ENCODE results near the gene MRPS6. TPM values are rescaled to one million over a fixed set of nuclear protein-coding genes. Genes with fewer than 3 reads are reported as not detected.
A peak's percentile ranks its signal among the peaks of the same experiment; 100 is the strongest.

The MRPS6 gene
- total RNA-seq, 1 experiment from 2014 or later, result 32.1 TPM

DNA sequence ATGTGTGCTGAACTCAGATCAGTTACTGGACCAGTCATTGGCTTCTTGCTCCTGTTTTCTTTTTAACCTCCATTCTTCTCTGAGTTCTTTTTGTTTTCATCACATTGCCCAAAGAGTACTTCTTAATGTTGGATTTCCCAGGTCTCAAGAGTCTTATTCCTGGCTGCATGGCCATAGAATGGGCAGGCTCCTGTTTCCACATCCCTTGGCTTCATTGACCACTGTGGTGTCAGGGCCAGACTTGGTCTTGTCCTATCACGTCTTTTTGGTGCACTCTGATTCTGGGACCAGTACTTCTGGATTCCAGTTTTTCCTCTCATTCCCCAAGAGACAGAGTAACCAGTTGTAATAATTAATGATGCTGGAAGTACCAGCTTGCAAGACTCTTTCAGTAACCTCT lies 41.8 kb downstream of the MRPS6 start:
- Histone ChIP-seq H3K9me3 (no peaks in the 10 kb centered on the region), H3K36me3 (peaks cover 20% of the 10 kb centered on the region), H3K27me3 (no peaks in the 10 kb centered on the region), H3K4me3 (no peak overlapping the region)
- no peak for DNase-seq

DNA sequence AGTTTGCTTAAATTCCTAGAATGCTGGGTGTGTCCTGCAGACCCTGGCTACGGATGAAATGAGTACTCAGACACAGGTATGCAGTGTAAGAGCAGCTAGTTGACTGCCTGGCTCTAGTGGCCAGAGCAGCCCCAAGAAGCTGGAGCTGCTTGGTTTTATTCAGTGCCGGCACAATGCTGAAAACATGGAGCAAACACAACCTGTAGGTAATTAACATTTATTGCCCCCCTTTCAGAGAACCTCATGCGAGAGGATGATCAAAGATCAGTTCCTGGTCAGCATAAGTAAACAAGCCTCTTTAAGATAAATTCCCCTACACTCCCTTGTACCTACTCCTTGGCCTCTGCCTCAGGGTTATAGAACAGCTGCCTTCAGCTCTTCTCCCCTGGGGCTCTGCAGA lies 43.2 kb downstream of the MRPS6 start:
- no peaks in the 10 kb centered on the region for H3K9me3 ChIP-seq

DNA sequence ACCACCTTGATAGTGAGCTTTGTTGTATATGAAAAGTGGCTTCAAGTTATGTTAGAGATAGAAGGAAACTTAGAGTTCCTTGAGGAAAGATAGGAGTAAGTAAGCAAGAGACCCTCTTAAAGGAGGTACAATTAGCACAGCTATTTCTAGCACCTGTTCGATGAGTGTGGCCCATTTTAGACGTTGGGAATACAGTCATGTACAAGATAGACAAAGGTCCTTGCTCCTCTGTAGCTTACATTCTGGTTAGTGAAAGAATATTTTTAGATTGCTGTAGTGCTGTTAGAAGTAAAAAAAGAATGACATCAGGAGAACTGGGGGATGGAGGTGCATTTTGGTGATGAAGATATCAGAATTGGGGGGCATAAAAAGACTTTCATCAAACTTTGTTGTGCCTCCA lies 47.5 kb downstream of the MRPS6 start:
- Histone ChIP-seq H3K36me3 (peaks cover 22% of the 10 kb centered on the region), H3K4me3 (no peak overlapping the region), H3K9me3 (no peaks in the 10 kb centered on the region), H3K27me3 (no peaks in the 10 kb centered on the region)
- DNase-seq, result no peak

More for the DNA sequence above, 43.2 kb downstream of the MRPS6 start:
- Histone ChIP-seq H3K27me3 (no peaks in the 10 kb centered on the region), H3K4me3 (no peak overlapping the region), H3K36me3 (peaks cover 20% of the 10 kb centered on the region)
- DNase-seq, result no peak

DNA sequence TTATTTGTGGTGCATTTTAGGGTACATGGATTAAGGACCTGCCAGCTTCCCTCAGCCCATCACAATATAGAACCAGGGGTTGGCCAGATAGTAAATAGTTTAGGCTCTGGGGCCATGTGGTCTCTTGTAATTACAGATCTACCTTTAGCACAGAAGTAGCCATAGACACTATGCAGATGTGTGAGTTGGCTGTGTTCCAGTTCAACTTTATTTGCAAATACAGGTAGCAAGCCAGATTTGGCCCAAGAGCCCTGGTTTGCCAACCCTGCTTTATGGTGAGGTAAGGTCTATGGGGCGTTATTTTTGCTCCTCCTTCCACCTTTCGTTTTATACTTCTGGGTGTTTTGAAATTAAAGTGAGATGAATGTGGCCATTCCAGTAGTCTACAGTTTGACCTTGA lies 48.7 kb downstream of the MRPS6 start:
- no peaks in the 10 kb centered on the region for H3K9me3 ChIP-seq
- DNase-seq, result no peak
- H3K36me3 ChIP-seq, result peaks cover 31% of the 10 kb centered on the region

DNA sequence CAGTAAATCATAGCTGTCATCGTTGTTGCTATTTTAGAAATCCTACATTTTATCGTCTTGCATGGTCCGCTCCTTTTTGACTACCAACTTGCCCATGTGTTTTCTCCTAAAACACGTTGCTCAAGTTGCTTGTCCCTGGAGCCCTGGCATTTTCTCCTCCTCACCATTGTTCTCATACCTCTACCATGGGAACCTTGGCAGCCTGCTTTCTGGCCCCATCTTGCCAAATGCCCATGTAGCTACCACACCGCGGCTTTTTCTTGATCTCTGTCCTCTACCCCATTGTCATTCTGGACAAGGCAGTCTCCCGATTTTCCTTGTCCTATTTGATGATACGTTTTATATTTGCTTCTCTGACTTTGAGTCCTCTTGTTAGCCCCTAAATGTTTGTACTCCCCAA lies 50.2 kb downstream of the MRPS6 start:
- no peak overlapping the region for H3K4me3 ChIP-seq
- DNase-seq, result no peak
- H3K27me3 ChIP-seq, result no peaks in the 10 kb centered on the region
- H3K9me3 ChIP-seq, result no peaks in the 10 kb centered on the region
- peaks cover 43% of the 10 kb centered on the region for H3K36me3 ChIP-seq

More for the DNA sequence above, 48.7 kb downstream of the MRPS6 start:
- Histone ChIP-seq H3K27me3 (no peaks in the 10 kb centered on the region), H3K4me3 (no peak overlapping the region)

DNA sequence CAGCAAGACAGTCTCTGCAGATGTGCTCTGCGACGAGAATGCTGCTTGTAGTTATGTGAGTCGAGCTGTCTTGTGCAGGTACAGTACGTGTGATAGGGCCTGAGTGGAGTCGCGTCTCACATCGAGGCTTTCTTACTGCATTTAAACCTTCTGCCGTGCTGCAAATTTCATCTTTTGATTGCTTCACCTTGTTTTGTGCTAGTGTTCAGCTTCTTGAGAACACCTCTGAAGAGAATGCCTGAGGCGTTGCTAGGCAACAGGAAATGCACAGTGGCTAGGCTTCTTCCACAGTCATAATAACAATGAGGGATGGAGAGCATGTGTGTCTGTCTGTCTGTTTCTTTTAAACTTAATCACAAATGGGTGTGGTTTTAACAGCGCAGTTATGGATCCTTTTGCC lies 52.9 kb downstream of the MRPS6 start:
- Histone ChIP-seq H3K27me3 (no peaks in the 10 kb centered on the region), H3K9me3 (no peaks in the 10 kb centered on the region), H3K4me3 (no peak overlapping the region), H3K36me3 (peaks cover 56% of the 10 kb centered on the region)
- no peak for DNase-seq

DNA sequence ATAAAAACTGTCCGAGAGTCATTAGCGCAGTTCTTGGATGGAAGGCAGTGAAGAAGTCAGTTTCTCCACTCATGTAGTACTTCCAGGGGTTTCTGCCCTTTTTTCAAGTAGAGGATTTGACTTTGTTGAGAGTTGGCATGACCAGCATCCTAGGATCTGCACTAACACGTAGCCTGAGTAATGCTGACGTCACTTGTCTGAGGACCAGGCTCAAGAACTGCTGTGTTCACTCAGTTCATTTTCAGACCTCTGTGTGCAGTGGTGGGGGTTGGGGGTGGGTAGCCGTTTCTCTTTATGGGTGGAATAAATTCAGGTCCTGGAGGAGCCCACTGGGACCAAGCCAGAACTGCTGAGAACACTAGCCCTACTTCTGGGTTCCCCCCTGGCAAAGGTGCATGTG lies 53.3 kb downstream of the MRPS6 start:
- Histone ChIP-seq H3K27me3 (no peaks in the 10 kb centered on the region), H3K4me3 (no peak overlapping the region), H3K9me3 (no peaks in the 10 kb centered on the region), H3K36me3 (peaks cover 60% of the 10 kb centered on the region)
- peak; percentile 65 for DNase-seq

DNA sequence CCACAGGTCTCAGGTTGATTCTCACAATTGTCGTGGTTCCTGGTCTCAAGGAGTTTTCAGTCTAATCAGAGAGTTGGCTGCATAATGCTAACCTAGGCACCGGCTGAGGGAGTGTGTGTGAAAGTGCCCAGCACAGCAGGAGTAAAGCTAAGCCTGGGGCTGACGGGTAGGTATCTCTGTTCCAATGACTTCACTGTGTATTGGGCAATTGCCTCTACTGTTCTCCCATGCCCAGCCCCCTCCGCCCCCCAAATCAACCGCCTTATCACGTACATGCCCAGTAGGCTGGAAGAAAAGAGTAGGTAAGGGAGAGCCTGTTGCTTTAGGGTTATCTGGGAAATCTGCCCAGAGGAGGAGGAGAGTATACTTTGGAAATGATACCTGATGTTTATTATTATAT lies 54.7 kb downstream of the MRPS6 start:
- H3K9me3 ChIP-seq, result no peaks in the 10 kb centered on the region
- no peaks in the 10 kb centered on the region for H3K27me3 ChIP-seq
- no peak overlapping the region for H3K4me3 ChIP-seq
- peaks cover 73% of the 10 kb centered on the region for H3K36me3 ChIP-seq
- DNase-seq, result peak; percentile 31

DNA sequence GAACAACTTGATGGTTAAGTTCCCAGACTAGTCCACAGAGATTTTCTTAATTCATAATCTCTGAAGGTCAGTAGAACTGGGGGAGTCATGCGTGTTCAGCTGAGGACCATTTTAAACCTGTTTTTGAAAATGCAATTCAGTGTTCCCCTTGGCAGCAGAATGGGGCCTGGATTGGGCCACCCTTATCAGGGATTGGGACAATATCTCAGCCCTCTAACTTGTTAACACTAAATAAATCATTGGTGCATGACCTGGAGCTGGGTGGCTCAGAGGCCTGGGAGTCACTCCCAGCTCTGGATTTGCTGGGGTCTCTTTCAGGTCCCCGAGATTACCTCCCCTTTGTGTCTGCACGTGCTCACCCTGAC lies 55.3 kb downstream of the MRPS6 start:
- DNase-seq, result no peak
- H3K4me3 ChIP-seq, result no peak overlapping the region

DNA sequence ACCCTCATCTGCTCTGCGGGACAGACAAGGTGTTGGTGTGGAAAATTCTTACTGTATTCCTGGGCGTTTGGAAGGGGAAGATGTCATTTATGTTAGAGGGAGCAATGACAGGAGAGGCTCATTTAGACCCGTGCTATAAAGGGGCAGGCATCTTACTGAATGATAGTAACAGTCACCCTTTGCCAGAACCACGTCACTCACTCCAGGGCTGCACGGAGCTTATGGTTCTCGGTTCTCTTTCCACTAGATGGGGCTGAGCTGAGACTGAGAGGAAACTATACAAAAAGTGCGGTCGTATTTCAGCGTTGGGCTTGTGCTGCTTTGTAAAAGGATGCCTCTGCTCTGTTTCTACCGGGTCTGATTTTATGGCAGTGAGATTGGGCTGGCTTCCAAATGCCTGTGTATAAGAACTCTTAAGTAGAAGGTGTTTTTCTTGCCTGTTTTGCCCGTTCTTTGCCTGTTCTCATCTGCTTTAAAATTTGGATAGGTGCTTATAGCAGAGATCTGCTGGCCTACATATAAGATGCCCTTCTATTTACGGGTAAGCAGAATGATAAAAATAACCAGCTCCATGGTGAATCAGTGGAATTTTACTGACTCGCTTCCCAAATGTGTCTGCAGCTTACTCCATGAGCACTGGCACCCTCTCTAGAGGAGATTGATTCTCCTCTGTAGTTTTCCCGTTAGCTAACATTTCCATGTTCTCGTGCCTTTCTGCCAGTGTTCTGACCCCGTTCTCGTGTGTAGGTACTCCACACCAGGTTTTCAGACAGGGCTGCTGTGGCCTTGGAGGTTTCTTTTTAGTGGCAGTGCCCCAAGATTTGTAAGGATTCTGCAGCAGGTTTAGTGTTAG lies 55.9 kb downstream of the MRPS6 start:
- Histone ChIP-seq H3K36me3 (peaks cover 82% of the 10 kb centered on the region), H3K4me3 (no peak overlapping the region), H3K27me3 (no peaks in the 10 kb centered on the region), H3K9me3 (no peaks in the 10 kb centered on the region)
- peak; percentile 67 for DNase-seq

More for the DNA sequence above, 55.3 kb downstream of the MRPS6 start:
- peaks cover 75% of the 10 kb centered on the region for H3K36me3 ChIP-seq
- H3K27me3 ChIP-seq, result no peaks in the 10 kb centered on the region
- H3K9me3 ChIP-seq, result no peaks in the 10 kb centered on the region

DNA sequence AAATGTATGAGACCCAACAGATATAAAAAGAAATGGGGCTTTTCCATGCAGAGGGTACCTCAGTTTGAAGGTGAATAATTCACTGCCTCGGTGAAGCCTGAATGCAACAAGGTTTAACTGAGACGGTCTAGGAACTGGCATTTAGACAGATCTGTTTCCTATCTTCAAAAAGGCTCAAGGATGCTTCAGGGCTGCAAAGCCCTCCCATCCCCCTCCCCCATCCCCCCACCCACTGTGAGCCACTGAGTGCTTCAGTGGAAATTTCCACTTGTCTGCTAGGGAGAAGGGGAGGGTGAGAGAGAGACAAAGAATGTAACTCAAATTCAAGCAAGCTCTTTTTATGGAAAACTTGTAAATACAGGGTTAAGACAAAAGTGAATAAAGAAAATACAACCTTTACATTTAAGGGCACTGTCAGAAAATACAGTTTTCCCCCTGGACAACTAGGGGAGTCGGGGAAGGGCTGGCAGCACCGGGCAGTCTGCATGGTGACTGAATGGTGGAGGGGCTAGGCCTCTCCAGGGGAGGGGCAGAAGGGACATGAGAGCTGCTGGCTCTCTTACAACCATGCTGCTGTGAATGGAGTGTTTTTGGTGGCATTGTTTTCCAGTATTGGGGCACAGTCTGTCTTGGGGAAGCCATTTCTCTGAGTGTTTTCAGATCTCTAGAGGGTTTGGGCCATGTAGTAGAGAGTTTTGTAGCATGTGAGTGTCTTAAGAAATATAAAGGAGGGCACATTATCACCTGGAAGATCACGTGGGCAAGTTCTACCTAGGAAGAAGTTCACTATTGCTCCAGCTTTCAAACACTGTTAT lies 56.7 kb downstream of the MRPS6 start:
- no peak for DNase-seq
- Histone ChIP-seq H3K36me3 (peaks cover 82% of the 10 kb centered on the region), H3K27me3 (no peaks in the 10 kb centered on the region), H3K9me3 (no peaks in the 10 kb centered on the region), H3K4me3 (no peak overlapping the region)

DNA sequence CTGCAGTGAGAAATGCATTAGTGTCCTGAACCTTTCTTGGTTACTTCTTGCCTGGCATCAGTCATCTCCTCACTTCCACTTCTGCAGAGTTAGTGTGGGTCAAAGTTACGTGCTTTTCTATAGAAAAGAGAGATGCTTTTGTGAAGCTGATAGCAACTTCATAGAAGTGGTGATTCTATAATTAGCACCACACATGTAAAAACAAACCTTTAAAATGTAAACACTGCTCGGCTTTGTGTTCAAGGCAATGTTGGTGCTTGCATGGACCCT lies 57.3 kb downstream of the MRPS6 start:
- Histone ChIP-seq H3K27me3 (no peaks in the 10 kb centered on the region), H3K9me3 (no peaks in the 10 kb centered on the region), H3K4me3 (no peak overlapping the region), H3K36me3 (peaks cover 80% of the 10 kb centered on the region)
- no peak for DNase-seq

DNA sequence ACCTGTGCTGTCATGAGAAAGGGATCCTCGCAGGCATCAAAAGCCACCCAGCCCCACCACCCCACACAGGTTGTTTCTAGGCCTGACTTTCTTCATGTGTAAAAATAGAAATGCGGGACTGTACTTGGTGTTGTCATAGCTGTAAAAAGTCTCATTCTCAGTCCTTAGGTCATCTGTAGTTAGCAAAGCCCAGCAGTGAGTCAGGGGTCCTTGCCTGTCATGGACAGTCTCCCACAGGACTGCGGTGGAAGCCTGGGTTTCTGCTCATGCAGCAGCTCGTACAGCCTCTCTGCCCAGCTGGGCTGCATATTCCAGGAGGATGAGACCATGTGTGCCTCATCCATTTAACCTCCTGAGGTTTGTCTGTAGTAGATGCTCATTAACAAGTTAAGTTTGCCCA lies 58.2 kb downstream of the MRPS6 start:
- Histone ChIP-seq H3K36me3 (peaks cover 77% of the 10 kb centered on the region), H3K27me3 (no peaks in the 10 kb centered on the region), H3K4me3 (no peak overlapping the region), H3K9me3 (0 out of 2 replicates have a peak, but pooled peaks cover 2% of the 10 kb centered on the region)
- no peak for DNase-seq

DNA sequence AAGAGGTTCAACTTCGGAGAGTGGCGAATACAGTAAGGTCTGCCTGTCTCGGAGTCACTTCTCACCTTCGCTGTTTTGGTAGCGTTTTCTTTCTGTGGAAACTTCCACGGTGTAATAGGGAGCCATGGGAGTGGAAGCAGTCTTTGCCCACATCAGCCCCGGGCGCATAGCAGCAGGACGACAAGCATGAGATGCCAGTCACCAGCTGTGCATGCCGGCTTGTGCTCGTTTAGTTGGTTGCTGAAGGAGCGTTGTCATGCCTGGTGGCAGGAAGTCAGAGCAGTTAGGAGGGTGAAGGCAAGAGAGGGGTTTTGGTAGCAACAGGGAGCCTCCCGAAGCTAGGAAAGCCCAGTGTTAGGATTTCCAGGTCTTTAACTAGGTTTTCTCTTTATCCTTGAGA lies 58.8 kb downstream of the MRPS6 start:
- Histone ChIP-seq H3K27me3 (no peaks in the 10 kb centered on the region), H3K4me3 (no peak overlapping the region), H3K9me3 (0 out of 2 replicates have a peak, but pooled peaks cover 2% of the 10 kb centered on the region), H3K36me3 (peaks cover 76% of the 10 kb centered on the region)
- DNase-seq, result no peak

DNA sequence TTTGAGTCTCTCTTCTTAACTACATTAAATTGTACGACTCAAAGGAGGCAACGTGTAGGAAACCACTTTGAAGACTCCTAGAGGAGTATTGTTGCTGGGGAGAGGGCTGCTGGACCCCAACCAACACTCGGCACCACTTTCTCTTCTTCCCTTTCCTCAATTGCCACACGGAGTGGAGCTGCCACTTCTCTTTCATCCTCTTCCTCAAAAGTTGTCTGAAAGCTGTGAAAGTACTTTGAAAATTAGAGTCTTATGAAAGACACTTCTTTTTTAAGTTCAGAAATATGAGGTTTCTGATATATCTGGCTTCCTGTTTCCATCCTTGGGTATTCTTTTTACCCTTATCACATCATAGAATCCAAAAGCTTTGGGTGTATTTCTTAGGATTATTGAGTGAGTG lies 59.5 kb downstream of the MRPS6 start:
- no peaks in the 10 kb centered on the region for H3K27me3 ChIP-seq
- no peak for DNase-seq
- no peak overlapping the region for H3K4me3 ChIP-seq
- H3K9me3 ChIP-seq, result peaks cover 4% of the 10 kb centered on the region; the same call in 1 of the 2 replicates
- peaks cover 76% of the 10 kb centered on the region for H3K36me3 ChIP-seq

DNA sequence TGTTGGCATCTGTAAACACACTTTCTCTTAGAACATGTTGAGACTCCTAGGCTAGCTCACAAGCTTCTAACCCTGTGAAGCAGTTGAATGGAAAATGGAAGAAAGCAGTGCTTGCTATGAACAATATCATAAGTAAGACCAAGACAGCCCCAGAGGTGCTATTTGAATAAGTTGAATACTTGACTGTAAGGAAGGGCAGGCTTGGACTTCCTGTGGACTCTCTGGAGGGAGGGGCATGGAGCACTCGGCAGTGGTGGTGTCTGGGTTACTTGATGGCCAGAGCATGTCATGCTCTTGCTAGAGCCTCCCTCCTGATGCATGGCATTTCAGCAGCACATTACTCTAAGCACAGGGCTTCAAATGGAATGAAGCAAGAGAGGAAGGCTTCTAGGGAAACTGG lies 60.0 kb downstream of the MRPS6 start:
- Histone ChIP-seq H3K4me3 (no peak overlapping the region), H3K9me3 (peaks cover 5% of the 10 kb centered on the region; the same call in 1 of the 2 replicates), H3K27me3 (no peaks in the 10 kb centered on the region), H3K36me3 (peaks cover 77% of the 10 kb centered on the region)
- no peak for DNase-seq

DNA sequence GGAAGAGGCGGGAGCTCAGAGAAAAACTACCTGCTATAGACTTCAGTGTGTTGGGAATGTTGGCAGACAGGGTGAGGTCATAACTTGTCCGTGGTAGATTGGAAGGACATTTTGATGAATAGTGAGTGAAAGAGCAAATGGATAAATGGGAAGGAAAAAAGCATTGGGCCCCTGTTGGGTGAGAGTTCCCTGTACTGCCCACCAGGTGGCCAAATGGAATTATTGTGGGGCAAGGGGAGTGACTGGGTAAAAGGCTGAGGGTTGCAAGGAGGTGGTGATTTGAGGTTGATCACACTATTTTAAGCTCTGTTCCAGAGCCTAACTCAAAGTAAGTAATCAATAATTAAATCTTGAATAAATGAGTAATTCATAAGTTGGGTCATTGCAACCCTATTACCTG lies 60.4 kb downstream of the MRPS6 start:
- Histone ChIP-seq H3K9me3 (peaks cover 5% of the 10 kb centered on the region; the same call in 1 of the 2 replicates), H3K27me3 (no peaks in the 10 kb centered on the region), H3K4me3 (no peak overlapping the region), H3K36me3 (peaks cover 78% of the 10 kb centered on the region)
- no peak for DNase-seq

DNA sequence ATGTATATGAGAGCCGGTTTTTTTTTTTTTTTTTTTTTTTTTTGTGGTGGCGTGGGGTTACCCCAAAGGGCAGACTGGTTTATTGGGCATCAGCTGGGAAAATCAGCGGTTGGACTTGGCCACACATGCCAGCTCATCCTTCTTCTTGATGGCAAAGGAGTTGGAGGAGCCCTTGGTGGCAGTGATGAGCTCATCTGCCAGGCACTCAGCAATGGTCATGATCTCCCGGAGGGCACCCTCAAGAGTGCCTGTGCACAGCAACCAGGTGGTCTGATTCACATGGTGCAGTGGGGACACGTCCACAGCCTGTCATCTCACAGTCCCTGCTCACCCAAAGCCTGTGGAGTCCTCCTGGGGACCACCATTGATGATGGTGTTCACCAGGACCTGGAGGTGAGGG lies 62.0 kb downstream of the MRPS6 start:
- Histone ChIP-seq H3K9me3 (peaks cover 5% of the 10 kb centered on the region; the same call in 1 of the 2 replicates), H3K27me3 (no peaks in the 10 kb centered on the region), H3K36me3 (peaks cover 81% of the 10 kb centered on the region), H3K4me3 (no peak overlapping the region)
- no peak for DNase-seq
